GM21737 (cell line): ENCODE measurements around the gene OSBPL5.
"Not testable (repeated sequence)": the region's sequence is repeated elsewhere in the genome, so short reads cannot be mapped to it uniquely, and the experiment has no call there.

Experiments
- ATAC-seq: cut with Tn5 transposase; IDR thresholded peaks from one replicate; pipeline ENCODE4 v1.9.1; 2021; ENCODE audit warnings: mild to moderate bottlenecking, moderate library complexity; ENCODE audit not compliant: unreplicated experiment

Gene OSBPL5

DNA sequence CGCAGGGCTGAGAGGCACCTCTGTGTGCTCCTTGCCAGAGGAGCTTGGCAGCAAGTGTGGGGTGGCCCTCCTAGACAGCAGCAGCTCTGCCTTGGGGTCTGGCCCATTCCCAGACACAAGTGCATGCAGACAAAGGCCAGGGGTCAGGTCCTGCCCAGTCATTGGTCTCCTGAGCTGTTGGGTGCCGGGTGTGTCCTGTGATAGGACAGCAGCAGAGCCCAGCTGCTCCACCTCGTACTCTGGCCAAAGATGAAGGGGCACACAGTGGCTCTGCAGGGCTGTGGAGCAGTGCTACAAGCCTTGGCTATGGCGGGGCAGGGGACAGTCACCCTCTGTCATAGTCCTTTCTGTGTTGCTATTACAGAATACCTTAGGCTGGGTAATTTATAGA is 17.3 kb upstream of the OSBPL5 start:
- ATAC-seq: no peak

DNA sequence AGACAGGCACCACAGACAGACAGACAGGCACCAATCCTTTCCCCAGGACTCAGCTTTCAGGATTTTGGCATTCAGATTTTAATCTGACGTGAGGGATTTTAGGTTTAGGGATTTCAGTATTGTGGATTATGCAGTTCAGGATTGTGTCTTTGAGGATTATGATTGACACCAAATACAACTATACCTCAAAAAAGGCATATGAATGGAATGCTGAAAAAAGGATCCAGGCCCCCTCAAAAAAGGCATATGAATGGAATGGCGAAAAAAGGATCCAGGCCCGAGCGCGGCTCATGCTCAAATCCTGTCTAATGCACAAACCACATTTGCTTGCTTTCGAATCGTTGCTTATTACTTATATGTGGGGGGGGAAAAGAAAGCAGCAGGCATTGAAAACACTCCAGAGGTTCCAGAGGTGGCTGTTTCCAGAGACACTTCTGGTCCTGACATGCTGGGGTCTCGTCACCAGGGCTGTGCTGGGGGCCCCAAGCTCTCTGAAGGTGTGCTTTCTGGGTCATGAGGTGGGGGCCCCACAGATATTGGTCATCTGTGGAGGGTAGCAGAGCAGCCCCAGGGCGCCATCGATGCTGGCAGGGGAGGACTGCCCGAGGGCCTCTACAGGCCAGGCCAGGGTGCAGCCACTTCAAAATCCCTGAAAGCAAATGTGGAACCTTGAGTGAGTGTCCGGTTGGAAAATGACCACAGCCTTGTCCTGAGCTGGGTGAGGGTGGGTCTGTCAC is 16.8 kb upstream of the OSBPL5 start:
- no peak for ATAC-seq

DNA sequence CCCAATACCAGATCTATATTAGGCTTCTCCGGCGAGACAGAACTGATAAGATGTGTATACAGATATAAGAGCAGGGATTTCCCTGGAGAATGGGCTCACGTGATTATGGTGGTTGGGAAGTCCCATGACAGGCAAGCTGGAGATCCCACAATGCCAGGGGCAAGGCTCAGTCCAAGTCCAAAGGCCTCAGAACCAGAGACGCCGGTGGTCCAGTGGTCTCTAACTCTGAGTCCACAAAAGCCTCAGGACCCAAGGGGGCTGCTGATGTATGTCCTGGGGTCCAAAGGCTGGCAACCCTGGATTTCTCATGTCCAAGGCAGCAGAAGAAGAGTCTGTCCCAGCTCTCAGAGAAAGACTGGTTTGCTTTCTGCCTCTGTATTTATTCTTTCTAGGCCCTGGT is 15.8 kb upstream of the OSBPL5 start:
- no peak for ATAC-seq

DNA sequence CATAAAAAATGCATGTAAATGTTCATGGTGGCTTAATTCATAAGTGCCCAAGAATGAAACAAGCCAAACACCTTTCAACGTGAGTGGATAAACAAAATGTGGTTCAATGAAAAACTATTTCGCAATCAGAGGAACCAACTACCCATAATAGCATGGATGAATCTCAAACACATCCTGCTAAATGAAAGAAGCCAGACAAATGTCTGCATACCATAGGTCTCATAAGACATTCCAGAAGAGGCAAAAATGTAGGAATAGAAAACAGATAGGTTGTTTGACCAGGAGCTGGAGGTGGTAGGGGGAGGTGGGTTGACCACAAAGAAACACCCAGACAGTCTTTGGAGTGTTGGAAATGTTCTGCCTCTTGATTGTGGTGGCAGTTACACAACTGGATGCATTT is 13.2 kb upstream of the OSBPL5 start:
- ATAC-seq: no peak

DNA sequence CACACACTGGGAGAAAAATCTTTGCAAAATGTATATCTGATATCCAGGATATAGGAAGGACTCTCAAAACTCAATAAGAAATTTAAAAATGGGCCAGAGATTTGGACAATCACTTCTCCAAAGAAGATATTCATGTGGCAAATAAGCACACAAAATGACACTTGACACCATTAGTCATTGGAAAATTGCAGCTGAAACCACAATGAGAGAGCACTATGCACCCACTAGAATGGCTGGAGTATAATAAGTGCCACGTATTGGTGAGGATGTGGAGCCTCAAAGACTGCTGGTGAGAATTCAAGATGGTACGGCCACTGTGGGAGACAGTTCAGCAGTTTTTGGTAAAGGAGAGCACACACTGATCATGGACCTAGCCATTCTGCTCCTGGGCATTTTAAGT is 12.8 kb upstream of the OSBPL5 start:
- no peak for ATAC-seq

DNA sequence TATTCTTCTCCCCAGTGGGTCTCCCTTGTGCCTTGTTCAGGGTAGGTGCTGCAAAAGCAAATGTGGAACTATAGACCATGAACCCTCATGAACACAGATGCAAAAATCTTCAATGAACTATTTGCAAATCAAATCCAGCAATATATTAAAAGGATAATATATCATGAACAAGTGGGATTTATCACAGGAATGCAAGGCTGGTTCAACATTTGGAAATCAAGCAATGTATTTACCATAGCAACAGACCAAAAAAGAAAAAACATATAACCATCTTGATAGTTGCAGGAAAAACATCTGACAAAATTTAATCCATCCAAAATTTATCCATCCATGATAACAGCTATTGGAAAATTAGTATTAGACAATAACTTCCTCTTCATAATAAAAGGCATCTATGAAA is 11.4 kb upstream of the OSBPL5 start:
- ATAC-seq: no peak

DNA sequence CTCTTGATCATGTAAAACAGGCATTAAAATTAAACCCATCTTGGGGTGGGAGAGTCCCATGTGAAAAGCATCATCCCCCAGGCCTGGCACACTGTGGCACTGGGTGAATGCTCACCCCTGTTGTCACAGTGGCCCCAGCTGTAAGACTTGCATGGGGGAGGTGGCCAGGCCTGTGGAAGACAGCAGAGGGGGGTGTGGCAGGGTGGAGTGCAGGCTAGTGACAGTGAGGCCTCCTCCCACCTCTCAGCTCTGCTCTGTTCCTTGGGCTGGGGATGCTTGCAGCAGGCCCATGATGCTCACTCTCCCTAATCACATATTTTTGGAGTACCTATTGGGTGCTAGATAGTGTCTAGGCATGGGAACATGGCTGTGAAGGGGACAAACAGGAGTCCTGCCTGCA is 10.1 kb upstream of the OSBPL5 start:
- ATAC-seq: no peak

DNA sequence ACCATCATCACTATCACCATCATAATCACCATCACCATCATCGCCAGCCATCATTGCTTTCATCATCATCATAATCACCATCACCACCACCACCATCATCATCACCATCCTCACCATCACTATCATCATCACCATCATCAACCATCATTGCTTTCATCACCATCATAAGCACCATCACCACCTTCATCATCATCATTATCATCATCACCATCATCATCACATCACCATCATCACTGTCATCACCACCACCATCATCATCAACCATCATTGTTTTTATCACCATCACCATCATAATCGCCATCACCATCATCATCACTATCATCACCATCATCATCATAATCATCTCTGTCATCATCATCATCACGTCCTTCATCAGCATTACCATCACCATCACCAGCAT is 9.3 kb upstream of the OSBPL5 start:
- ATAC-seq: no peak

DNA sequence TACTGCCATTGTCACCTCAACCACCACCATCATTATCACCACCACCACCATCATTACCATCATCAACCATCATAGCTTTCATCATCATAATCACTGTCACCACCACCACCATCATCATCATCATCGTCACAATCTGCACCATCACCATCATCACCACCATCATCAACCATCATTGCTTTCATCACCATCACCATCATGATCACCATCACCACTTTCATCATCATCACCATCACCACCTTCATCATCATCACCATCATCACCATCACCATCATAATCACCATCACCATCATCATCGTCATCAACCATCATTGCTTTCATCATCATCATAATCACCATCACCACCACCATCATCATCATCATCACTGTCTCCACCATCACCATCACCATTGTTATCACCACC is 8.7 kb upstream of the OSBPL5 start:
- ATAC-seq: no peak

DNA sequence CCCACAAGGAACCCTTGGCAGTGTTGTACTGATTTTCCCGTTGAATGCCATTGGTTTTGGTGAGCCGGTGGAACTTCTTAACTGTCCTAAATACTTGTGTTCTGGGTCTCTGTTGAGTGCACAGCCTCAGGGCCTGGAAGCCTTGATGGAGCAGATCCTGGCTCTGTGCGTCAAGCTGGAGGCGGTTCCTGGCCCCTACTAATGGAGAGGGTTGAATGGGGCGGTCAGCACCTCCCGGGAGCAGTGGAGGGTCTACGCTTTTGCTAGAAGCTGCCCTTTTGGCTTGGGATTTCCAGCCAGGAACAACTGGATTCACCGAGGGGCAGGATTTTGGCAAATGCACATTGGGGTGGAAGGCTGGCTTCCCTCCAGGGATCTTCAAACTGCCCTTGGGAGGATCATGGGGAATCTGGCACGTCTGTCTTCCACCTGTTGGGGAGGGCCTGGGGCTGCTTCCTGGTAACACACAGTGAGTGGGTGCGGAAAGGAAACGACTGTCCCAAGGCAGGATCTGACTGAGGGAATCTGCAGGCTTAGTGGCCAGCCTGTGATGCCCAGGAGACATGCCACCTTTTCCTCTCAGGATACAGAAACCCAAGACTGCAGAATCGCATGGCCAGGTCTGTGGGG is 6.9 kb upstream of the OSBPL5 start:
- no peak for ATAC-seq

DNA sequence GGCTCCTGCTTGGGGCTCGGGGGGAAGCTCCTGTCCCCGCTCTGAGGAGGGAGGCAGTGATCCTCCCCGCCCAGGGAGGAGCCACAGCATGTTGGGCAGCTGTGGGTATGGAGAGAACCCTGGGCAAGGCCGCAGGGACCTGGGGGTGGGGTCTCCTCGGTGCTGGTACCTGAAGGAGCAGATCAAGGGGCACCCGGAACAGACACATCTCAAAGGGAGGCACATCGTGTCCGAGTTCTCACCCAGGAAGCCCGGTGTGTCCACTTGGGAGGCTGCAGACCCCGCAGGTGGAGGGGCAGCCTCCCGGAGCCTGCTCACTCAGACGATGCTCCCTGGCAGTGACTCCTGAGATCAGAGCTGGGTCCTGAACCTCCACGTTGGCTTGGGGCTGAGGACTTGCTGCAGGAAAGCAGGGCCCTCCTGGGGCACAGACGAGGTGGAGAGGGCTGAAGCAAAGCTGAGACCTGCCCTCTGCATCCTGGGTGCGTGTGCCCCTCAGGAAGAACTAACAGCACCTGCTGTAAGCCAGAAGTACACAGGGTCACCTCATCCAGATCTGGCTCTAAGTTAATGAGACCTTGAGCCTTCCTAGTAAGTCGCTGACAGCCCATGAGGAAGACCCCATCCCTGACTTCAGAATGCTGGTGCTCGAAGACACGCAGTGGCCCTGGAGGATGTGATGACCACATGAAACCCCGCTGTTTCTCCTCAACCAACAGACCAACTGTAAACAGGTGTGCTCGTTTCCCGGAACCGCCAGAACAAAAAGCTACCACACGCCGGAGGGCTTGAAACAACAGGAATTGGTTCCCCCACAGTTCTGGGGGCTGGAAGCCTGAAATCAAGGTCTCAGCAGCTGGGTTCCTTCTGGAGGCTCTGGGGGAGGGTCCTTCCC is 5.9 kb upstream of the OSBPL5 start:
- no peak for ATAC-seq

DNA sequence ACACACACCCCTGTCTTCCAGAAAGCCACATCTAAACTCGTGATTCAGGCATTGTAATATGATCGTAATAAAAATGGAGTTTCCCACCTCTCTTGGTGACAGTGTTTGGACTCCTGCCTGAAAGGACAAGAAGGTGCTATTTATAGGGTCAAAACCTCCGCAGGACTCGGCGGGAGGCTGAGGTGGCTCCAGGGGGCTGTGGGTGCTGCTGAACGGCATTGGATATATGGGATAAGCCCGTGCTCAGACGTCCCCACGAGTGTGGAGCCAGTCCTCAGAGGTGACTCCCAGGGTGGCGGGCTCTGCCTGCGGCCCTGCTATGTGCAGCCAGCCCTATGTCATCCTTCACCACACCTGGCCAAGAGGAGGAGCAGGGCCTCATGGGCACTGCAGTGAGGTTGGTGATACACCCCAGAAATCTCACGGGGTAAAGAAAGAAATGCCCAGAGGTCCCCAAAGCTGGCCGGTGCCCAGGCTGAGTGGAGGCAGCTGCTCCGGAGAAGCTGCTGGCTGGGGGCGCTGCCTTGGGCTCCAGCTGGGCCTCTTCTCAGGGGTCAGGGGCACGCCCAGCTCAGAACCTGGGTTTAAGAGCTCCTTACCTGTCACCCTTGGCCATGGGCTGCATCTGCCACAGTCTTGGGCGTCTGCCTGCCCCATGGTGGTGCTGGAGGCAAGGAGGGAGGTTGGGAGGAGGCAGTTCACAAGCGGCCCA is 5.1 kb upstream of the OSBPL5 start:
- no peak for ATAC-seq

DNA sequence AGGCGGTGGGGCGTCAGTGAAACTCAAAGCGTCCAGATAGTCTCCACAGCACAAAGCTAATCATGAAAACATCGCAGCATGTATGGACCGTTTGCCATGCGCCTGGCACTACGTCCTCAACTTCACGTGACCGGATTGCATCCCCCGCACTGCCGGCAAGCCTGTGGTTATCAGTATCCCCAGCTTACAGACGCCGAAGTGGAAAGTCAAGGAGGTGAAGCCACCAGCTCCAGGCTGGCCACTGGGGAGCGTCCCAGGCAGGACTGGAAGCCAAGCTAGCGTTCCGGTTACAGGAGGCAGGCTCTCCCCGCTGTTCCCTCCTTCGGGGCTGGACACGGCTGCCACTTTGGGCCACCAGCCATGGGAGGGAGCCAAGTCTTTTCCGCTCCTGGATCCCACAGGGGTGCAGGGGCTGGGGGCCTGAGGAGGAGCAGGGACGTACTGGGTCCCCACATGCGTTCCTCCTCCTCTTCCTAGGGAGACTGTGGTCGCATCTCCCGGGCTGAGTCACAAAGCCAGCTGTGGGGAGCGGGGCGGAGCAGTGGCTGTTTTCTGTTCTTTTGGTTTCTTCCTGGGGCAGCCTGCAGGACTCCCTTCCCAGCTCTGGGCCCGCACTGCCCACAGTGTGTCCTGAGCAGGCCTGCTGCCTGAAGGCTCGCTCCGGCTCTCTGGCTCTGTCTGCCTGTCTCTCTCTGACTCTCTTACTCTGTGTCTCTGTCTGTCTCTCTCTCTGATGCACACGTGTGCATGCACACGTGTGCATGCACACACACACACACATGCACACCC is 4.3 kb upstream of the OSBPL5 start:
- no peak for ATAC-seq

DNA sequence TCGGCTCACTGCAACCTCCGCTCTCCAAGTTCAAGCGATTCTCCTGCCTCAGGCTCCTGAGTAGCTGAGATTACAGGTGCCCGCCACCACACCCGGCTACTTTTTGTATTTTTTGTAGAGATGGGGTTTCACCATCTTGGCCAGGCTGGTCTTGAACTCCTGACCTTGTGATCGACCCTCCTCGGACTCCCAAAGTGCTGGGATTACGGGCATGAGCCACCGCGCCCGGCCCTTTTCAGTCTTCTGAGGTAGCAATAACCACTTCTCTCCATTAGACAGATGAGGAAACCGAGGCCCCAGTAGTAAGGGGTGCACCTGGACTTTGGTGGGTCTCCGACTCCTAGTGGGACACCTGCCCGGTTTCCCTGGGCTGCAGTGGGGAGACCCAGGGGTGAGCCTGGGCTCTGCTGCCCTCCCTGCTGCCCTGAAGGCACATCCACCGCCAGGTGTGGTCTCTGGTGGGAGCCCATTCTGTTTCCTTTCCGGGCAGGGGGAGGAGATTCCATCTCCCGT is 3.7 kb upstream of the OSBPL5 start:
- ATAC-seq: not testable (repeated sequence)

DNA sequence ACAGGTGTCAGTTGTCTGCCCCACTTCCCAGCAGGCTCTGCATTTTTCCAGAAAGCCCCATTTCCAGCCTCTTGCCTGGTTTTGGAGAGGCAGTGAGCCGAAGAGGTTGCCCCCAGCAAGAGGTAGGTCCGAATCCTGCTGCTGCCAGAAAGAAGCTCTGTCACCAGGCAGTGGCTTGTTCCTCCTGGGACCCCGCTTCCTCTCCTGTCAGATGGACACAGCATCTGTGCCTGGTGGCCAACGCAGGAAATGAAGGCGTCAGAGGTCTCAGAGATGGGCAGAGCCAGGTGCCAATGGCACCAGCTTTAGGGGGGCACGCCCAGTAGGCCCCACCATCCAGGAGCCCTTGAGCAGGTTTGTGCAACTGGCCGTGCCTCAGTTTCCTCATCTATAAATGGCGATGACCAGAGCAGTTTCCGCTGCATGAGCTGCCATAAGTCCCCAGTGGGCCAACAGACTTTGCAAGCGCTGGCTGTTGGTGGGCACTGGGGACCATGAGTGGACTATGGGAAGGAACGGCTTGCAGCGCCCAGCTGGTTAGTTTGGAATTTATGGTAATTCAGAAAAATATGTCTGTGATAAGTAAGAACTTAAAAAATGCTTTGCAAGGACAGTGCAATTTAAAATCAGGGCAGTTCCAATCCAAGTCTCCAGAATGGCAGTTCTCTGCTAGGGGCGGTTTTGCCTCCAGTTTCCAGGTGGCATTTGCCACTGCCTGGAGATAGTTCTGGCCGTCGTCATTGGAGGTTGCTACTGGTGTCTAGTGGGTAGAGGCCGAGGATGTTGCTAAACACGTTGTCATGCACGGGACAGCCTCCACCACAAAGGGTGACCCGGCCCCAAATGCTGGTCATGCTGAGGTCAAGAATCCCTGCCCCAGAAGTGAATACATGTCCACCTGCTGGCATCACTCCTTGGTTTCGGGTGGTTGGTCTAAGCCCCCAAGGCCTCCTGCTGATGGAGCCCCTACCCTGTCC is 2.3 kb upstream of the OSBPL5 start:
- ATAC-seq: no peak

DNA sequence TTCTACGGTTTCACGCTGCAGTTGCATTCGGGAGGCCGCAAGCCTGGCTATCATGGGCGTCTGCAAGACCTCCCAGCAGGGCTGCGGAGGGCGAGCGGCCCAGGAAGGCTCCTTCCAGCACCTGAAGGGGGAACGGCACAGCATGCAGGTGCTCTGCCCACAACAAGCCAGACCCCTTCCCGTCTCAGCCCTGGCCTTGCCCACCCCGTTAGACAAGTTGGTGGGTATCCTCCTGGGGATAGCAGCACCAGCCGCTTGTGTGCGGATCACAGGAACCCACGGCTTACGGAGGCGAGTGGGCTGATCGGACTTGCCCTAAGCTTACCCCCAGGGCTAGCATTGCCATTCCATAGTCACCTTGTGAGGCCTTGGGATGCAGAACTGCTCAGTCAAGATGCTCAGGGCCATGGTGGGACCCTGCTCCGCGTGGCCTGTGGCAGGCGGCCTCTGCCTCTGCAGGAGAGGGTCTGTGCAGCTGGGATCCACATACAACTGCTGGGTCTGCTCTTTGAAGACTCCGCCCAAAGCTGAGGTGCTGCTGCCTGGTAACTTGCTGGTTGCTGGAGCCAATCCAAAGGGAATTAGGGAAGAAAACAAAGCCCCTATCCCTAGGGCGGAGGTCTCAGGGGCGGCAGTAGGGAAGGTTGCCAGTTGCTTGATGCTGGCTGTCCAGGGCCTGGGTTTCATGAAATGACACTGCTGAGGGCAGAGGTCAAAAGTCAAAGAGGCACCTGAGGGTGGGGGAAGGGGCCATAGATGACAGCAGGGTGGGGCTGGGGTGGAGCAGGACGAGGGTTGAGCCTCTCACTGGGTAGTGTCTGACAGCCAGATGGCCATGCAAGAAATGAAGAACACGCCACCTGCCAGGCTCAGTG is 1.4 kb upstream of the OSBPL5 start:
- ATAC-seq: no peak

DNA sequence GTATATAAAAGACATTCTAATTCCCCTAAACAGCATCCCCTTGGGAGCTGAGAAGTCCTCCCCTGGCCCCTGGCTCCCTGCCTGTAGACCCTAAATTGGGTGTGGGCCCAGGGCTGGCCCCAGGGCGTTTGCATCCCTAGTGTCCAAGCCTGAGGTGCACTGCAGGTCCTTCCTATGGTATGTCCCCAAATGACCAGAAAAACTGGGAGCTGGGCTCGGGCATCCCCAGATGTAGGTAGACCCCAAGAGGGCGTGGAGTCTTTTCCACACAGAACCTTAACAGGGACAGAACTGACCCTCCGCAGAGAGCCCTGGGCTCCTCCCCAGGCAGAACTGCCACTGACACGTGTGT is 782 bp upstream of the OSBPL5 start:
- ATAC-seq: no peak

DNA sequence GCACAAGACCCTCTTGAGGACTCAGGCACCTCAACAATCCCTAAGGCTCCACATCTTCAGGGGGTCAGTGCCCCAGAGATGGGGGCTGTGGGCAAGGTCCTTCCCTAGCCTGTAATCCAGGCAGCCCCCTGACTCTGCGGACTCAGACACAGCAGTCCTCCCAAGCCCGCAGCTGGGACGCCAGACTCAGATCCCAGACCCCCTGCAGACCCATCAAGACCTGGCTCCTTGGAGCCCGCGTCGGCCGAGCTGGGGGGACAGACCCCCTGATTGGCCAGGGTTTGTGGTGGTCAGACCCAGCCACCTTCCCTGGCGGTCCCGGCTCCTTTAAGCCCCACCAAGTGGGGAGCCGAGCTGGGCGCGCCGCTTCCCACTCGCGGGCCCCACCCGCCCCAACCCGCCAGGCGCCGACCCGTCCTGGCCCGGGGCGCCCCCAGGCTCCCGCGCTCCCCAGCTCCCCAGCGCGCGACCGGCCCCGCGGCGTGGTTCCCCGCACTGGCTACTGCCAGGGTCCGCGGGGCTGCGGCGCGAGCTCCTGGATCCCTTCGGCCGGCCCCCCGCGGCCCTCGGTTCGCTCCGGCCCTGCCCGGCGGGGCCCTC is 458 bp downstream of the OSBPL5 start:
- ATAC-seq: no peak
